Measurements from ENCODE around the gene AFF2.

- TF ChIP-seq, protein P1, sequence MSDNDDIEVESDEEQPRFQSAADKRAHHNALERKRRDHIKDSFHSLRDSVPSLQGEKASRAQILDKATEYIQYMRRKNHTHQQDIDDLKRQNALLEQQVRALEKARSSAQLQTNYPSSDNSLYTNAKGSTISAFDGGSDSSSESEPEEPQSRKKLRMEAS (IDR thresholded peaks at IDR 0.05; ENCODE audit: insufficient read depth, insufficient read length), result no peak
- TF ChIP-seq, protein P2, sequence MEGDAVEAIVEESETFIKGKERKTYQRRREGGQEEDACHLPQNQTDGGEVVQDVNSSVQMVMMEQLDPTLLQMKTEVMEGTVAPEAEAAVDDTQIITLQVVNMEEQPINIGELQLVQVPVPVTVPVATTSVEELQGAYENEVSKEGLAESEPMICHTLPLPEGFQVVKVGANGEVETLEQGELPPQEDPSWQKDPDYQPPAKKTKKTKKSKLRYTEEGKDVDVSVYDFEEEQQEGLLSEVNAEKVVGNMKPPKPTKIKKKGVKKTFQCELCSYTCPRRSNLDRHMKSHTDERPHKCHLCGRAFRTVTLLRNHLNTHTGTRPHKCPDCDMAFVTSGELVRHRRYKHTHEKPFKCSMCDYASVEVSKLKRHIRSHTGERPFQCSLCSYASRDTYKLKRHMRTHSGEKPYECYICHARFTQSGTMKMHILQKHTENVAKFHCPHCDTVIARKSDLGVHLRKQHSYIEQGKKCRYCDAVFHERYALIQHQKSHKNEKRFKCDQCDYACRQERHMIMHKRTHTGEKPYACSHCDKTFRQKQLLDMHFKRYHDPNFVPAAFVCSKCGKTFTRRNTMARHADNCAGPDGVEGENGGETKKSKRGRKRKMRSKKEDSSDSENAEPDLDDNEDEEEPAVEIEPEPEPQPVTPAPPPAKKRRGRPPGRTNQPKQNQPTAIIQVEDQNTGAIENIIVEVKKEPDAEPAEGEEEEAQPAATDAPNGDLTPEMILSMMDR (IDR thresholded peaks at IDR 0.05; ENCODE audit: extremely low read depth in 1 of 2, insufficient read depth in 1 of 2, low read depth in 1 of 2, low read length in 2 of 2), result no peak
- TF ChIP-seq POLR2A (IDR thresholded peaks at IDR 0.05; ENCODE audit: low read depth, low read length), result no peak
- TF ChIP-seq EZH2 (IDR thresholded peaks at IDR 0.05; ENCODE audit: borderline replicate concordance, low read depth, low read length, severe bottlenecking), result no peak
Observed at GRCh38 chrX:149044471-149044870, 544.1 kb downstream of the AFF2 start.

Data from endothelial cell of umbilical vein (primary cell).